Prostate gland (tissue), 2 donors: Measurements from ENCODE around the gene CIP2A.

Source experiments
- POLR2A ChIP-seq: fragments of 450-650 bp; IDR thresholded peaks from one replicate; pipeline ENCODE4 v1.6.1; 2016; ENCODE audit warnings: antibody characterized with exemption, mild to moderate bottlenecking
- TF ChIP-seq, protein P1 (sequence below), 4 experiments: fragments of 200-600 bp in 2 of 4; fragments of 450-650 bp in 2 of 4; sonication (generic) in 2 of 4; IDR thresholded peaks; 1 replicate in 3 of 4; 2 replicates in 1 of 4; pipeline ENCODE4 v1.5.1; 2016 to 2019; ENCODE audit warnings: antibody characterized with exemption in 4 of 4, mild to moderate bottlenecking in 2 of 4, moderate library complexity in 2 of 4

DNA sequence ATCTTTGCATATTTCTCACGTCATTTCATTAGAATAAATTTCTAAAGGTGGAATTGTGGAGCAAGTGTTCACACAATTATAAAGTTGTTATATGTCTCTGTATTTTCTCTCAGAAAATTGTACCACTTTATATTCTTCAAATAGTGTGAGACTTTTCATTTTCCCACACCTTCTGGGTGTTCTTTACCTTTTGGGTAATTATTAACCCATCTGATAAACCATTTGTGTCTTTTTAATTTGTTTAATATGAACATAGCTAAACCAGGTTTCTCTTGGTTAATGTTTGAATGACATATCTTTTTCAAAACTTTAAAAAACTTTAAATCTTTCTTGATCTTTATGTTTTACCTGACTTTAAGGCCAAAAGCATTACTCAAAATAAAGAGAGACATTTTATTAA lies 40.7 kb upstream of the CIP2A start:
- TF ChIP-seq POLR2A, result no peak
- TF ChIP-seq, protein P1, sequence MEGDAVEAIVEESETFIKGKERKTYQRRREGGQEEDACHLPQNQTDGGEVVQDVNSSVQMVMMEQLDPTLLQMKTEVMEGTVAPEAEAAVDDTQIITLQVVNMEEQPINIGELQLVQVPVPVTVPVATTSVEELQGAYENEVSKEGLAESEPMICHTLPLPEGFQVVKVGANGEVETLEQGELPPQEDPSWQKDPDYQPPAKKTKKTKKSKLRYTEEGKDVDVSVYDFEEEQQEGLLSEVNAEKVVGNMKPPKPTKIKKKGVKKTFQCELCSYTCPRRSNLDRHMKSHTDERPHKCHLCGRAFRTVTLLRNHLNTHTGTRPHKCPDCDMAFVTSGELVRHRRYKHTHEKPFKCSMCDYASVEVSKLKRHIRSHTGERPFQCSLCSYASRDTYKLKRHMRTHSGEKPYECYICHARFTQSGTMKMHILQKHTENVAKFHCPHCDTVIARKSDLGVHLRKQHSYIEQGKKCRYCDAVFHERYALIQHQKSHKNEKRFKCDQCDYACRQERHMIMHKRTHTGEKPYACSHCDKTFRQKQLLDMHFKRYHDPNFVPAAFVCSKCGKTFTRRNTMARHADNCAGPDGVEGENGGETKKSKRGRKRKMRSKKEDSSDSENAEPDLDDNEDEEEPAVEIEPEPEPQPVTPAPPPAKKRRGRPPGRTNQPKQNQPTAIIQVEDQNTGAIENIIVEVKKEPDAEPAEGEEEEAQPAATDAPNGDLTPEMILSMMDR (IDR thresholded peaks at IDR 0.05), result no peak
